Hepatocyte (in vitro differentiated cells): ENCODE measurements around the gene COPZ2.

Source experiments
- CTCF ChIP-seq: fragments of 200-600 bp; sonication (generic); IDR thresholded peaks from 2 replicates; pipeline ENCODE4 v1.5.1; 2016; ENCODE audit warnings: antibody characterized with exemption, mild to moderate bottlenecking; ENCODE audit not compliant: poor library complexity
- EZH2 ChIP-seq: fragments of 200-600 bp; sonication (generic); IDR thresholded peaks from 2 replicates; pipeline ENCODE4 v1.6.1; 2016; ENCODE audit warnings: antibody characterized with exemption, mild to moderate bottlenecking, borderline replicate concordance
- EZH2phosphoT487 ChIP-seq: fragments of 200-600 bp; sonication (generic); IDR thresholded peaks from one replicate; pipeline ENCODE4 v1.6.1; 2018; ENCODE audit warnings: antibody characterized with exemption, mild to moderate bottlenecking, low read depth, moderate library complexity; ENCODE audit not compliant: unreplicated experiment, severe bottlenecking

- TF ChIP-seq CTCF, result no peak
- no peak for TF ChIP-seq EZH2
- no peak for TF ChIP-seq EZH2phosphoT487
Observed at GRCh38 chr17:48081858-48082257, 44.3 kb upstream of the COPZ2 start.
